ENCODE measurements around the gene PPAT. TPM values are rescaled to one million over a fixed set of nuclear protein-coding genes. Genes with fewer than 3 reads are reported as not detected.

Gene PPAT
- total RNA-seq, 1 donor from 2014 or later: 12.9 TPM

GRCh38 chr4:56426273-56426672 is 9.1 kb downstream of the PPAT start:
- H3K9me3 Mint-ChIP-seq: no peaks in the 10 kb centered on the region

GRCh38 chr4:56425518-56425917 is 9.9 kb downstream of the PPAT start:
- intact Hi-C loops (cut with micrococcal nuclease): loop anchor here (1.0 to 2.0 kb wide), 5 partner anchors 10 to 411 kb away; partner anchors contain the start of genes PPAT and SRP72
- Mint-ChIP-seq H3K9me3 (no peaks in the 10 kb centered on the region), H3K4me3 (no peak overlapping the region), H3K36me3 (ENCODE audit: low read depth) (no peaks in the 10 kb centered on the region), H3K27ac (no peak overlapping the region), H3K4me1 (peaks cover 12% of the 10 kb centered on the region), H3K27me3 (no peaks in the 10 kb centered on the region)
- DNase-seq: no peak
- no peak for TF ChIP-seq CTCF (IDR thresholded peaks at IDR 0.05)
- no peak for ATAC-seq (ENCODE audit: low read depth)
- CTCF ChIA-PET: interaction anchor here (1.3 to 5.5 kb wide), 8 partner anchors 10 to 410 kb away, joined by 4 to 87 read pairs (median 13); partner anchors contain the start of genes PAICS, PPAT and SRP72
- POLR2A ChIA-PET: interaction anchor here (0.7 to 1.6 kb wide), 3 partner anchors 8 to 196 kb away, joined by 5 to 8 read pairs (median 5); no protein-coding TSS in a partner anchor

More at GRCh38 chr4:56426273-56426672, 9.1 kb downstream of the PPAT start:
- Mint-ChIP-seq H3K27ac (no peak overlapping the region), H3K4me3 (no peak overlapping the region), H3K27me3 (no peaks in the 10 kb centered on the region), H3K4me1 (peaks cover 12% of the 10 kb centered on the region), H3K36me3 (ENCODE audit: low read depth) (no peaks in the 10 kb centered on the region)
- TF ChIP-seq CTCF (IDR thresholded peaks at IDR 0.05): no peak
- ATAC-seq (ENCODE audit: low read depth) (no peak), DNase-seq (no peak)
- intact Hi-C loops (cut with micrococcal nuclease): no loop called here
- CTCF ChIA-PET: interaction anchor here (1.3 to 5.5 kb wide), 7 partner anchors 9 to 410 kb away, joined by 4 to 87 read pairs (median 13); partner anchors contain the start of genes PAICS and PPAT
- POLR2A ChIA-PET: interaction anchor here (0.7 to 1.6 kb wide), 3 partner anchors 8 to 195 kb away, joined by 5 to 8 read pairs (median 5); no protein-coding TSS in a partner anchor

GRCh38 chr4:56424697-56425514 is 10.5 kb downstream of the PPAT start:
- Mint-ChIP-seq H3K4me3 (no peak overlapping the region), H3K36me3 (ENCODE audit: low read depth) (no peaks in the 10 kb centered on the region), H3K27me3 (no peaks in the 10 kb centered on the region), H3K9me3 (no peaks in the 10 kb centered on the region), H3K27ac (no peak overlapping the region), H3K4me1 (peaks cover 12% of the 10 kb centered on the region)
- ChIA-PET CTCF (interaction anchor here (1.0 to 5.5 kb wide), 12 partner anchors 10 to 411 kb away, joined by 3 to 87 read pairs (median 8); partner anchors contain the start of genes PAICS, PPAT and SRP72), POLR2A (interaction anchor here (1.4 to 1.6 kb wide), 2 partner anchors 9 to 12 kb away, joined by 5 to 8 read pairs; no protein-coding TSS in a partner anchor)
- ATAC-seq (ENCODE audit: low read depth) (no peak), DNase-seq (no peak)
- intact Hi-C loops (cut with micrococcal nuclease): loop anchor here (1.0 to 2.0 kb wide), 5 partner anchors 10 to 411 kb away; partner anchors contain the start of genes PPAT and SRP72
- peak; percentile 75 for TF ChIP-seq CTCF (IDR thresholded peaks at IDR 0.05)

GRCh38 chr4:56424176-56424575 is 11.2 kb downstream of the PPAT start:
- Mint-ChIP-seq H3K4me1 (peaks cover 12% of the 10 kb centered on the region), H3K27me3 (no peaks in the 10 kb centered on the region), H3K4me3 (no peak overlapping the region), H3K36me3 (ENCODE audit: low read depth) (no peaks in the 10 kb centered on the region), H3K27ac (no peak overlapping the region), H3K9me3 (no peaks in the 10 kb centered on the region)
- CTCF ChIA-PET: interaction anchor here (0.6 to 5.5 kb wide), 11 partner anchors 11 to 412 kb away, joined by 3 to 87 read pairs (median 4); partner anchors contain the start of genes PAICS, PPAT and SRP72
- ATAC-seq (ENCODE audit: low read depth) (no peak), DNase-seq (no peak)
- POLR2A ChIA-PET: no interaction called here
- TF ChIP-seq CTCF (IDR thresholded peaks at IDR 0.05): no peak
- intact Hi-C loops (cut with micrococcal nuclease): loop anchor here (2.0 kb wide), 1 partner anchor 43 kb away; the partner anchor contains the start of gene SRP72

GRCh38 chr4:56417396-56417795 is 18.0 kb downstream of the PPAT start:
- CTCF ChIA-PET: no interaction called here
- H3K27ac Mint-ChIP-seq: no peak overlapping the region
- no peak overlapping the region for H3K4me3 Mint-ChIP-seq
- intact Hi-C loops (cut with micrococcal nuclease): no loop called here
- H3K9me3 Mint-ChIP-seq: no peaks in the 10 kb centered on the region
- DNase-seq (no peak), ATAC-seq (ENCODE audit: low read depth) (no peak)
- POLR2A ChIA-PET: no interaction called here
- no peaks in the 10 kb centered on the region for H3K36me3 Mint-ChIP-seq (ENCODE audit: low read depth)
- TF ChIP-seq CTCF (IDR thresholded peaks at IDR 0.05): no peak
- H3K4me1 Mint-ChIP-seq: no peaks in the 10 kb centered on the region
- no peaks in the 10 kb centered on the region for H3K27me3 Mint-ChIP-seq

All from activated B cell treated with CpG ODN at 0.5 μM for 24 hours (primary cell).